Coronary artery (tissue), 2 donors: ENCODE results near the gene VPS16.

Experiments used
- DNase-seq: peaks from one replicate; pipeline ENCODE4 v3.0.0-alpha.2; 2017; ENCODE audit warnings: low spot score
- H3K27ac ChIP-seq, 2 donors: fragments of 200-600 bp; sonication (generic); one replicate each; pipeline ENCODE4 v1.5.1; 2016 to 2019
- H3K4me3 ChIP-seq: fragments of 200-600 bp; sonication (generic); 2 replicates; pipeline ENCODE4 v1.5.1; 2016; ENCODE audit warnings: mild to moderate bottlenecking, moderate library complexity
- CTCF ChIP-seq: fragments of 200-600 bp; sonication (generic); IDR thresholded peaks from one replicate; pipeline ENCODE4 v1.5.1; 2019; ENCODE audit warnings: antibody characterized with exemption

The VPS16 gene

DNA sequence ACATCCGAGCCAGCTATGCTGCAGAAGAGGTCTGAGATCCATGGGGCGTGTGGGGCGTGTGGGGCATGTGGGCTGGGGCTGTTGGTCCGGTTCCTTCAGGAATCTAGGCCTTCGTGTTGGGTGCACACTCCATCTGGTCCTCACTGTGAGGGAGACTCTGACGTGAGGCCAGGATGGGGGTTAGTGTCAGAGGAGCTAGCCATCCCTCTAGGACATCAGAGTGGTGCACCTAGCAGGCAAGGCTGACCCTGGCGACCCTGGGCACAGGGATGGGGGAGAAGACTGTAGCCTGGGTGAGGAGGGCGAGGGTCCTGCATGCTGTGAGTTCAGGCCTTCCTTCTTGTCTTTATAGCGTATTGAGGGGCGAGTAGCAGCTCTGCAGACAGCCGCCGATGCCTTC, 24.1 kb downstream of the VPS16 start:
- Histone ChIP-seq H3K27ac (no peak overlapping the region), H3K4me3 (no peak overlapping the region)
- no peak for DNase-seq
- no peak for TF ChIP-seq CTCF

- Histone ChIP-seq H3K27ac (no peak overlapping the region), H3K4me3 (no peak overlapping the region)
- no peak for TF ChIP-seq CTCF
- DNase-seq, result no peak
Measured at GRCh38 chr20:2865101-2865500, 24.6 kb downstream of the VPS16 start.

DNA sequence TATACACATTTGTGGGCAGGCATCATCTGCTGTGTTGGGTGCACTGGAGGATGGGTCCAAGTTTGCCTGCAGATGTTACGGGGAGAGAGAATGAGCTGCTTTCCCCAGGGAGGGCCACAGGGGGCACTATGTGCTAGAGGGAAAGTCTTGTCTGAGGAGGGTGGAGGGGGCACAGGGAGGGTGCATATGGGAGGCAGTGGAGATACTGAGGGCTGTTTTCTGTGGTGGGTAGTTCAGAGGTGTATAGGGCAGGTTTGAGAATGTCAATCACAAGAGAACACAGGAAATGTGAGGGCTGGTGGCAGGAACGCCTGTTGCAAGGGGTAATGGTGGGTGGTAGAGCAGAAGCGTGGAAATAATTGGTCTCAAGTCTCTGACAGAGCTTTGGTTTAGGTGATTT, 25.1 kb downstream of the VPS16 start:
- TF ChIP-seq CTCF, result no peak

GRCh38 chr20:2866236-2866635, 25.7 kb downstream of the VPS16 start:
- no peak for DNase-seq
- H3K4me3 ChIP-seq, result no peak overlapping the region
- no peak for TF ChIP-seq CTCF
- H3K27ac ChIP-seq, result no peak overlapping the region

More for the DNA sequence above, 25.1 kb downstream of the VPS16 start:
- H3K27ac ChIP-seq, result no peak overlapping the region
- no peak for DNase-seq
- H3K4me3 ChIP-seq, result no peak overlapping the region

- H3K27ac ChIP-seq, result no peak overlapping the region
Measured at GRCh38 chr20:2867081-2867864, 26.7 kb downstream of the VPS16 start.

DNA sequence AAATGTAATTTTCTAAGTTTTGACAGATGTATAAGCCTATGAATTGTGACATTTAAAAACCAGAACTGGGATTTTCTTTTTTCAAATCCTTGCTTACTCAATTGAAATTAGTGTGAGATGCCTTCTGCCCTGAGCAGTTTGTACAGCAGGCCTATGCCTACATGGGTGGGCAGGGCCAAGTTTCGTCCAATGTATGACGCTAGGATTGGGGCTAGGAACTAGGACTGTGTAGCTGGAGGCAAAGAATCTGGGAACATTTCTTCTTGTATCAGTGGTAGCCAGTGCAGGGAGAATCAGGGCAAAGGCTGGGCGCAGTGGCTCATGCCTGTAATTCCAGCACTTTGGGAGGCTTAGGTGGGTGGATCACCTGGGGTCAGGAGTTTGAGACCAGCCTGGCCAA, 28.8 kb downstream of the VPS16 start:
- H3K27ac ChIP-seq, result no peak overlapping the region

More at GRCh38 chr20:2867081-2867864, 26.7 kb downstream of the VPS16 start:
- no peak for TF ChIP-seq CTCF
- DNase-seq, result no peak
- H3K4me3 ChIP-seq, result no peak overlapping the region

More for the DNA sequence above, 28.8 kb downstream of the VPS16 start:
- no peak overlapping the region for H3K4me3 ChIP-seq
- TF ChIP-seq CTCF, result no peak
- no peak for DNase-seq
